Thymus (tissue), 11 donors: ENCODE data around the gene TMEM179B. TPM values are rescaled to one million over a fixed set of nuclear protein-coding genes. Genes with fewer than 3 reads are reported as not detected.
A peak's percentile ranks its signal among the peaks of the same experiment; 100 is the strongest.

Source experiments
- DNase-seq, 9 donors: peaks; one replicate each; pipeline ENCODE4 v3.0.0-alpha.2; 2013; ENCODE audit warnings: low spot score in 9 of 9, low read depth in 6 of 9, missing footprints in 1 of 9
- H3K27ac ChIP-seq, 2 donors: one replicate each; pipeline ENCODE4 v1.5.1; 2013; ENCODE audit warnings: control low read depth in 1 of 2, low read depth in 1 of 2, low read length in 1 of 2, mild to moderate bottlenecking in 1 of 2, moderate library complexity in 1 of 2
- H3K27me3 ChIP-seq, 2 donors: one replicate each; pipeline ENCODE4 v1.5.1; 2013; ENCODE audit warnings: low read length in 1 of 2; ENCODE audit not compliant: control insufficient read depth in 2 of 2, insufficient read depth in 1 of 2
- H3K36me3 ChIP-seq, 2 donors: one replicate each; pipeline ENCODE4 v1.5.1; 2013; ENCODE audit warnings: low read length in 1 of 2, mild to moderate bottlenecking in 1 of 2, moderate library complexity in 1 of 2; ENCODE audit not compliant: control insufficient read depth in 2 of 2, insufficient read depth in 2 of 2
- H3K4me1 ChIP-seq, 2 donors: one replicate each; pipeline ENCODE4 v1.5.1; 2013; ENCODE audit warnings: low read length in 2 of 2; ENCODE audit not compliant: control insufficient read depth in 2 of 2, insufficient read depth in 2 of 2
- H3K4me3 ChIP-seq, 2 donors: one replicate each; pipeline ENCODE4 v1.5.1; 2013; ENCODE audit warnings: low read length in 2 of 2, control low read depth in 1 of 2, mild to moderate bottlenecking in 1 of 2
- H3K9me3 ChIP-seq, 2 donors: one replicate each; pipeline ENCODE4 v1.5.1; 2013; ENCODE audit warnings: low read length in 1 of 2, mild to moderate bottlenecking in 1 of 2; ENCODE audit not compliant: control insufficient read depth in 2 of 2, insufficient read depth in 1 of 2
- whole genome bisulfite sequencing: extraction: QIAGEN DNeasy Blood & Tissue Kit; methylation state at CpG from one replicate; pipeline ENCODE4 v1.1.7; 2013; 5-methylcytosine and 5-hydroxymethylcytosine counted together
- polyA plus RNA-seq: library from polyadenylated mRNA; stranded (reverse); fragments of 200-250 nt; gene quantifications from one replicate; pipeline ENCODE4 v1.2.3, GENCODE V29; 2013
- total RNA-seq: library from RNA; stranded (reverse); fragments of 120-200 nt; gene quantifications from one replicate; pipeline ENCODE4 v1.2.4, GENCODE V29; 2013
- donor health status: healthy.

TMEM179B gene
- total and polyA plus RNA-seq, 2 donors, result 36.5 to 58.2 TPM

GRCh38 chr11:62839050-62839945, 52.1 kb downstream of the TMEM179B start, which contains the start of gene WDR74:
Gene WDR74 (minus strand): TSS chr11:62839590. CDS start chr11:62839570, 20 bp downstream.
- no peaks in the 10 kb centered on the region for H3K27me3 ChIP-seq
- peaks cover 15 to 23% of the 10 kb centered on the region in 2 donors for H3K36me3 ChIP-seq
- H3K4me1 ChIP-seq, result peaks cover 9 to 27% of the 10 kb centered on the region in 2 donors
- H3K4me3 ChIP-seq, result peak within 1 kb of the TSS; percentile 70 to 85
- peak within 1 kb of the TSS; percentile 98 to 99 for H3K27ac ChIP-seq
- WGBS, result under 1% methylated on average over 62 of the region's 62 CpGs
- no peaks in the 10 kb centered on the region for H3K9me3 ChIP-seq
- DNase-seq, result peak; percentile 86 to 97 (median 93)

Other genes with a start within 250 kb of the TMEM179B start
Only the 30 nearest of the 31 such genes appear.
- 1,700 TPM for gene EEF1G, start 213.5 kb upstream of the TMEM179B start, total RNA-seq
- 1,365 TPM for gene EEF1G, start 213.5 kb upstream of the TMEM179B start, polyA plus RNA-seq
- 7.8 TPM for gene TUT1, start 195.9 kb upstream of the TMEM179B start, total RNA-seq
- gene TUT1, start 195.9 kb upstream of the TMEM179B start, polyA plus RNA-seq, result 25.3 TPM
- gene MTA2, start 185.5 kb upstream of the TMEM179B start, total RNA-seq, result 121 TPM
- 79.3 TPM for gene MTA2, start 185.5 kb upstream of the TMEM179B start, polyA plus RNA-seq
- gene EML3, start 174.6 kb upstream of the TMEM179B start, total RNA-seq, result 17.8 TPM
- gene EML3, start 174.6 kb upstream of the TMEM179B start, polyA plus RNA-seq, result 99.3 TPM
- gene ROM1, start 174.1 kb upstream of the TMEM179B start, total RNA-seq, result 1.7 TPM
- gene ROM1, start 174.1 kb upstream of the TMEM179B start, polyA plus RNA-seq, result 7.6 TPM
- gene B3GAT3, start 165.4 kb upstream of the TMEM179B start, total RNA-seq, result 29.4 TPM
- 72.2 TPM for gene B3GAT3, start 165.4 kb upstream of the TMEM179B start, polyA plus RNA-seq
- gene GANAB, start 140.8 kb upstream of the TMEM179B start, total RNA-seq, result 95.9 TPM
- 98.4 TPM for gene GANAB, start 140.8 kb upstream of the TMEM179B start, polyA plus RNA-seq
- 8.6 TPM for gene INTS5, start 134.1 kb upstream of the TMEM179B start, total RNA-seq
- 8.1 TPM for gene INTS5, start 134.1 kb upstream of the TMEM179B start, polyA plus RNA-seq
- 111 TPM for gene C11orf98, start 122.2 kb upstream of the TMEM179B start, total RNA-seq
- gene C11orf98, start 122.2 kb upstream of the TMEM179B start, polyA plus RNA-seq, result 152 TPM
- 31.1 TPM for gene CSKMT, start 122.1 kb upstream of the TMEM179B start, total RNA-seq
- 64.6 TPM for gene CSKMT, start 122.1 kb upstream of the TMEM179B start, polyA plus RNA-seq
- gene UQCC3, start 115.7 kb upstream of the TMEM179B start, total RNA-seq, result 11.8 TPM
- gene UQCC3, start 115.7 kb upstream of the TMEM179B start, polyA plus RNA-seq, result 19.3 TPM
- gene LBHD1, start 115.1 kb upstream of the TMEM179B start, total RNA-seq, result 4.0 TPM
- gene LBHD1, start 115.1 kb upstream of the TMEM179B start, polyA plus RNA-seq, result 14.0 TPM
- gene UBXN1, start 108.3 kb upstream of the TMEM179B start, total RNA-seq, result 142 TPM
- gene UBXN1, start 108.3 kb upstream of the TMEM179B start, polyA plus RNA-seq, result 191 TPM
- 0.80 TPM for gene LRRN4CL, start 97.9 kb upstream of the TMEM179B start, total RNA-seq
- 0.75 TPM for gene LRRN4CL, start 97.9 kb upstream of the TMEM179B start, polyA plus RNA-seq
- 29.3 TPM for gene BSCL2, start 80.0 kb upstream of the TMEM179B start, total RNA-seq
- 76.6 TPM for gene BSCL2, start 80.0 kb upstream of the TMEM179B start, polyA plus RNA-seq
- 0.05 TPM for gene GNG3, start 79.7 kb upstream of the TMEM179B start, total RNA-seq
- gene GNG3, start 79.7 kb upstream of the TMEM179B start, polyA plus RNA-seq, result 0.41 TPM
- gene HNRNPUL2, start 59.9 kb upstream of the TMEM179B start, total RNA-seq, result 7.7 TPM
- 44.7 TPM for gene HNRNPUL2, start 59.9 kb upstream of the TMEM179B start, polyA plus RNA-seq
- gene TTC9C, start 58.9 kb upstream of the TMEM179B start, total RNA-seq, result 37.8 TPM
- gene TTC9C, start 58.9 kb upstream of the TMEM179B start, polyA plus RNA-seq, result 34.9 TPM
- gene ZBTB3, start 33.2 kb upstream of the TMEM179B start, total RNA-seq, result 8.9 TPM
- gene ZBTB3, start 33.2 kb upstream of the TMEM179B start, polyA plus RNA-seq, result 7.7 TPM
- 172 TPM for gene POLR2G, start 25.8 kb upstream of the TMEM179B start, total RNA-seq
- gene POLR2G, start 25.8 kb upstream of the TMEM179B start, polyA plus RNA-seq, result 150 TPM
- gene TAF6L, start 16.0 kb upstream of the TMEM179B start, total RNA-seq, result 18.9 TPM
- 26.5 TPM for gene TAF6L, start 16.0 kb upstream of the TMEM179B start, polyA plus RNA-seq
- 19.9 TPM for gene TMEM223, start 4.6 kb downstream of the TMEM179B start, total RNA-seq
- gene TMEM223, start 4.6 kb downstream of the TMEM179B start, polyA plus RNA-seq, result 18.4 TPM
- gene NXF1, start 18.0 kb downstream of the TMEM179B start, total RNA-seq, result 34.4 TPM
- gene NXF1, start 18.0 kb downstream of the TMEM179B start, polyA plus RNA-seq, result 186 TPM
- 30.0 TPM for gene STX5, start 44.6 kb downstream of the TMEM179B start, total RNA-seq
- gene STX5, start 44.6 kb downstream of the TMEM179B start, polyA plus RNA-seq, result 31.2 TPM
- gene TEX54, start 45.4 kb downstream of the TMEM179B start, total RNA-seq, result not detected
- 1.3 TPM for gene TEX54, start 45.4 kb downstream of the TMEM179B start, polyA plus RNA-seq
- 71.2 TPM for gene WDR74, start 52.2 kb downstream of the TMEM179B start, total RNA-seq
- gene WDR74, start 52.2 kb downstream of the TMEM179B start, polyA plus RNA-seq, result 57.2 TPM
- 69.1 TPM for gene SLC3A2, start 93.5 kb downstream of the TMEM179B start, total RNA-seq
- 96.6 TPM for gene SLC3A2, start 93.5 kb downstream of the TMEM179B start, polyA plus RNA-seq
- gene CHRM1, start 134.0 kb downstream of the TMEM179B start, total RNA-seq, result not detected
- 0.05 TPM for gene CHRM1, start 134.0 kb downstream of the TMEM179B start, polyA plus RNA-seq
- not detected for gene SLC22A6, start 197.6 kb downstream of the TMEM179B start, total RNA-seq
- not detected for gene SLC22A6, start 197.6 kb downstream of the TMEM179B start, polyA plus RNA-seq
- not detected for gene SLC22A8, start 228.4 kb downstream of the TMEM179B start, total RNA-seq
- 0.02 TPM for gene SLC22A8, start 228.4 kb downstream of the TMEM179B start, polyA plus RNA-seq